CD4-positive, alpha-beta T cell (primary cell): Measurements from ENCODE around the gene NAA11. TPM values are rescaled to one million over a fixed set of nuclear protein-coding genes. Genes with fewer than 3 reads are reported as not detected.
"Not testable (repeated sequence)": the region's sequence is repeated elsewhere in the genome, so short reads cannot be mapped to it uniquely, and the experiment has no call there.

Source experiments
- ATAC-seq: fragments of 200-7000 bp; cut with Tn5 transposase; one replicate; pipeline ENCODE4 v1.10.0; 2022; ENCODE audit warnings: mild to moderate bottlenecking; ENCODE audit not compliant: poor library complexity
- CTCF ChIA-PET: fragments of 350-600 bp; sonication (Branson Sonifier 250); formaldehyde crosslinking; loops from one replicate; lab custom pipeline; 2021; ENCODE audit warnings: antibody characterized with exemption, inconsistent platforms; lab: Charles Lee
- POLR2A ChIA-PET: fragments of 350-600 bp; sonication (Branson Sonifier 250); formaldehyde crosslinking; loops from one replicate; lab custom pipeline; 2021; ENCODE audit warnings: antibody characterized with exemption, inconsistent platforms; lab: Charles Lee
- DNase-seq, 14 experiments: peaks; one replicate each; pipeline ENCODE4 v3.0.0-alpha.2; 2013 to 2020; ENCODE audit warnings: mixed read lengths in 2 of 14
- H3K27ac ChIP-seq, 2 donors: one replicate each; pipeline versions ENCODE4 v1.5.1 to v1.7.0; 2013; ENCODE audit warnings: low read length in 2 of 2, low read depth in 1 of 2, mild to moderate bottlenecking in 1 of 2
- H3K27me3 ChIP-seq, 2 experiments: 1 replicate in 1 of 2; 2 replicates in 1 of 2; pipeline versions ENCODE4 v1.6.1 to v1.7.0; 2013; ENCODE audit warnings: low read length in 2 of 2, control low read depth in 1 of 2, mild to moderate bottlenecking in 1 of 2, moderate library complexity in 1 of 2; ENCODE audit not compliant: insufficient read depth in 2 of 2, control insufficient read depth in 1 of 2
- H3K36me3 ChIP-seq: one replicate; pipeline ENCODE4 v1.6.1; 2013; ENCODE audit warnings: low read length, control low read depth; ENCODE audit not compliant: insufficient read depth
- H3K4me1 ChIP-seq: one replicate; pipeline ENCODE4 v1.6.1; 2013; ENCODE audit warnings: low read length, control low read depth; ENCODE audit not compliant: insufficient read depth
- H3K4me3 ChIP-seq: one replicate; pipeline ENCODE4 v1.5.1; 2013; ENCODE audit warnings: mild to moderate bottlenecking, low read length, moderate library complexity
- H3K9me3 ChIP-seq, 2 experiments: 1 replicate in 1 of 2; 2 replicates in 1 of 2; pipeline versions ENCODE4 v1.6.1 to v1.7.0; 2013; ENCODE audit warnings: low read length in 2 of 2, mild to moderate bottlenecking in 2 of 2, control low read depth in 1 of 2, moderate library complexity in 1 of 2; ENCODE audit not compliant: control insufficient read depth in 1 of 2, insufficient read depth in 1 of 2
- H3K27ac Mint-ChIP-seq: one replicate; pipeline ENCODE4 v1.8.0; 2020; ENCODE audit warnings: mixed read lengths
- H3K27me3 Mint-ChIP-seq: one replicate; pipeline ENCODE4 v1.8.0; 2021; ENCODE audit warnings: mixed read lengths
- H3K36me3 Mint-ChIP-seq: one replicate; pipeline ENCODE4 v1.8.0; 2021; ENCODE audit warnings: low read depth, mixed read lengths
- H3K4me1 Mint-ChIP-seq: one replicate; pipeline ENCODE4 v1.8.0; 2021; ENCODE audit warnings: low read depth, mixed read lengths
- H3K4me3 Mint-ChIP-seq: one replicate; pipeline ENCODE4 v1.8.0; 2020; ENCODE audit warnings: mild to moderate bottlenecking, mixed read lengths
- H3K9me3 Mint-ChIP-seq: one replicate; pipeline ENCODE4 v1.8.0; 2020; ENCODE audit warnings: mixed read lengths
- intact Hi-C, 2 experiments: fragments of 100-400 bp; cut with DNase I in 1 of 2; cut with micrococcal nuclease in 1 of 2; formaldehyde crosslinking; loops; one replicate each; pipeline versions ENCODE4 v1.15.1 to v1.9.0; 2023 to 2025; cut with DNase I, micrococcal nuclease
- total RNA-seq, 174 experiments: library from RNA in 2 of 174; stranded (reverse) in 2 of 174; gene quantifications; one replicate each; pipeline ENCODE4 v1.2.3 and lab custom pipeline; 2021 to 2026
- TF ChIP-seq, protein P1 (sequence below): fragments of 200-600 bp; IDR thresholded peaks from one replicate; pipeline ENCODE4 v1.8.0; 2022; ENCODE audit warnings: antibody characterized with exemption, mild to moderate bottlenecking

The NAA11 gene
- total RNA-seq, 2 experiments from 2014 or later, result not detected

DNA sequence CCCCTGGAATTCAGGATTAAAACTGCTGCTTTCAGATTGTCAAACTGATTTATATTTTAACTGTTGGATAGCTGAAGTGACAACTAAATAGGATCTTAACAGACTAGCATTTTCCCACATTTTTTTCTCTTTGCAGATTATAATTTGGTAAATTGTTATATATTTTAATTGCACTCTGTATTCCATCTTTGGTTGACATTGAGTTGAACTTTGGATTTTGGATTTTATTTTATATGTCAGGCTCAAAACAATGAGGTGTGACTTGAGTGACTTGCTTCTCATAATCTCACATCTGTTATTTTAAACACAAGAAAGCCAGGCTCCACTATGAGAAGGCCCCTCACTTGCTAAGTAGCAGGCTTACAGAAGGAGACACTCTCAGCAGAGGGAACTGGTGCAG is 38.1 kb downstream of the NAA11 start:
- TF ChIP-seq, protein P1, sequence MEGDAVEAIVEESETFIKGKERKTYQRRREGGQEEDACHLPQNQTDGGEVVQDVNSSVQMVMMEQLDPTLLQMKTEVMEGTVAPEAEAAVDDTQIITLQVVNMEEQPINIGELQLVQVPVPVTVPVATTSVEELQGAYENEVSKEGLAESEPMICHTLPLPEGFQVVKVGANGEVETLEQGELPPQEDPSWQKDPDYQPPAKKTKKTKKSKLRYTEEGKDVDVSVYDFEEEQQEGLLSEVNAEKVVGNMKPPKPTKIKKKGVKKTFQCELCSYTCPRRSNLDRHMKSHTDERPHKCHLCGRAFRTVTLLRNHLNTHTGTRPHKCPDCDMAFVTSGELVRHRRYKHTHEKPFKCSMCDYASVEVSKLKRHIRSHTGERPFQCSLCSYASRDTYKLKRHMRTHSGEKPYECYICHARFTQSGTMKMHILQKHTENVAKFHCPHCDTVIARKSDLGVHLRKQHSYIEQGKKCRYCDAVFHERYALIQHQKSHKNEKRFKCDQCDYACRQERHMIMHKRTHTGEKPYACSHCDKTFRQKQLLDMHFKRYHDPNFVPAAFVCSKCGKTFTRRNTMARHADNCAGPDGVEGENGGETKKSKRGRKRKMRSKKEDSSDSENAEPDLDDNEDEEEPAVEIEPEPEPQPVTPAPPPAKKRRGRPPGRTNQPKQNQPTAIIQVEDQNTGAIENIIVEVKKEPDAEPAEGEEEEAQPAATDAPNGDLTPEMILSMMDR, result no peak
- H3K4me1 Mint-ChIP-seq, result no peaks in the 10 kb centered on the region
- no peaks in the 10 kb centered on the region for H3K9me3 Mint-ChIP-seq
- ATAC-seq, result no peak
- CTCF ChIA-PET, result no interaction called here
- Histone ChIP-seq H3K9me3 (no peaks in the 10 kb centered on the region), H3K27ac (no peak overlapping the region), H3K4me1 (no peaks in the 10 kb centered on the region), H3K4me3 (no peak overlapping the region), H3K27me3 (no peaks in the 10 kb centered on the region), H3K36me3 (no peaks in the 10 kb centered on the region)
- no peak for DNase-seq
- intact Hi-C loops, result no loop called here
- no peaks in the 10 kb centered on the region for H3K36me3 Mint-ChIP-seq
- H3K4me3 Mint-ChIP-seq, result no peak overlapping the region
- H3K27me3 Mint-ChIP-seq, result no peaks in the 10 kb centered on the region
- H3K27ac Mint-ChIP-seq, result no peak overlapping the region
- POLR2A ChIA-PET, result no interaction called here

DNA sequence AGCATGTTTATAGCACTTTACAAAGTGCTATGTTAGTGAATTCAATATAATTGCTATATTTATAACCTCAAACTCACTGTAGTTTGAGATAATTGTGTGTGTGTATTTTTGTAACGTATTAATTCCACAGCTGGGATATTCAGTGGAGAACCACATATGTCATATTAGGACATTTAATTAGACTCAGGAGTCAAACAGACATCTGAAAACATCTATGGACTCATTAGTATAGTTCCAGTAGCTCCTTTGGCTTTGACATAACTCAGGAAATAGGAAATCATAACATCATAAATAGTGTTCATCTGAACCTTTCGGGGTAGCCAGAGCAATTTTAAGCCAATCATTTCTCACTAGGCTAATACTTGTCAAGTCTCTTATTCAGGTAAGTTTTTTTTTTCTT is 38.8 kb downstream of the NAA11 start:
- CTCF ChIA-PET, result no interaction called here
- no peaks in the 10 kb centered on the region for H3K36me3 Mint-ChIP-seq
- H3K4me1 Mint-ChIP-seq, result no peaks in the 10 kb centered on the region
- no peaks in the 10 kb centered on the region for H3K36me3 ChIP-seq
- H3K27me3 ChIP-seq, result no peaks in the 10 kb centered on the region
- POLR2A ChIA-PET, result no interaction called here
- intact Hi-C loops, result no loop called here
- no peak overlapping the region for H3K4me3 Mint-ChIP-seq
- no peak overlapping the region for H3K4me3 ChIP-seq
- DNase-seq (no peak), ATAC-seq (no peak)
- no peak overlapping the region for H3K27ac ChIP-seq
- no peaks in the 10 kb centered on the region for H3K9me3 Mint-ChIP-seq
- H3K27ac Mint-ChIP-seq, result no peak overlapping the region
- no peaks in the 10 kb centered on the region for H3K27me3 Mint-ChIP-seq
- TF ChIP-seq, protein P1, result no peak
- no peaks in the 10 kb centered on the region for H3K9me3 ChIP-seq
- H3K4me1 ChIP-seq, result no peaks in the 10 kb centered on the region

DNA sequence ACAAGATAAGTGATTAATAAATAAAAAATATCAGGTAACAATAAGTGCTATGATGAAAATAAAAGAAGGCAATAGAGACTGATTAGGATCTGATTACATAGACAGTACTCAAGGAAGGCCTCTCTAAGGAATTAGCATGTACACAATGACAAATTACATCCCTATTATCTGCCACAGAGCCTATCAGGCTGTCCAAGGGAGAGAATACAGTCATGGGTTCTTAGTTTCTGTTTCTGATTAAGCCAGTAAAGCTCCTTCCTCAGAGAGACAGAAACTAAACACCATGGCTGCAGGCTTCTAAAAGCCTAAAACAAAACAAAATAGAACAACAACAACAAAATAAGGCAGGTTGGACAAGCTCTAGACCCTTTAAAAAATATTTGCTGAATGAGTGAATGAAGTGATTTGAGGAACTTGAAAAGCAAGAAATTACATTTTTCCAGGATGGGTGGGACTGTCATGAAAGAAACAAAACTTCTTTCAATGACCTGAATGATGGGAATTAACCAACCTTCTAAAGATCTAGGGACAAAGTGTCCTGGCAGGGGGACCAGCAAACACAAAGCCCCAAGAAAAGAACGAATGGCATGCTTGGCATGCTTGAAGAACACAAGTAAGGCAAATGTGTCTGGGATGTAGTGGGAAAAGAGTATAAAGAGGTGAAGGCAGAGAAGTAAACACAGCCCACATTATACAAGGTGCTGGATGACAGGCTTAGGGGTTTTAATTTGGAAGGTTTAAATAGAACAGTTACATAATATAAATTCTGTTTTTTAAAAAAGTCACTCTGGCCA is 44.1 kb downstream of the NAA11 start:
- ChIA-PET CTCF (no interaction called here), POLR2A (no interaction called here)
- no peaks in the 10 kb centered on the region for H3K9me3 Mint-ChIP-seq
- no peak overlapping the region for H3K4me3 Mint-ChIP-seq
- TF ChIP-seq, protein P1, result no peak
- intact Hi-C loops, result no loop called here
- Histone ChIP-seq H3K9me3 (no peaks in the 10 kb centered on the region), H3K27ac (no peak overlapping the region), H3K4me3 (no peak overlapping the region), H3K4me1 (no peaks in the 10 kb centered on the region), H3K27me3 (no peaks in the 10 kb centered on the region), H3K36me3 (no peaks in the 10 kb centered on the region)
- H3K36me3 Mint-ChIP-seq, result no peaks in the 10 kb centered on the region
- DNase-seq (no peak), ATAC-seq (no peak)
- no peak overlapping the region for H3K27ac Mint-ChIP-seq
- H3K27me3 Mint-ChIP-seq, result no peaks in the 10 kb centered on the region
- H3K4me1 Mint-ChIP-seq, result no peaks in the 10 kb centered on the region

DNA sequence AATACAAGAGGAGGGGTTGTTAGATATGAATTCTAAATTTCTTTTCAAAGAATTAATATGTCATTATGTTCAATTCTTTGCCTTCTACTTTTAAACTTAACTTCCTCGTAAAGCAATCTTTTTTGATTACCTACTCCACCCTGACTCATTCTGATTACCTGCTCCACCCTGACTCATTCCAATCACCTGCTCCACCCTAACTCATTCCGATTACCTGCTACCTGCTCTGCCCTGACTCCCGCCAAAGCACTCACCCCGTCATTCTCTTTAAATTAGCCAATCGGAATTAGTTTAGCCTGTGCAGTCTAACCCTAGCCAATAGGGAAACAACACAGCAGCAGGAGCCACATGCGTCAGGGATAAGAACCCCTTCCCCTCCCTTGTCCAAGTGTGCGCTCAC is 48.4 kb downstream of the NAA11 start:
- H3K4me1 Mint-ChIP-seq, POLR2A ChIA-PET, H3K36me3 Mint-ChIP-seq, H3K27ac Mint-ChIP-seq, H3K4me1 ChIP-seq, H3K9me3 Mint-ChIP-seq, H3K27ac ChIP-seq, H3K36me3 ChIP-seq, H3K27me3 Mint-ChIP-seq, DNase-seq, H3K9me3 ChIP-seq, H3K27me3 ChIP-seq, ATAC-seq, H3K4me3 ChIP-seq, CTCF ChIA-PET, H3K4me3 Mint-ChIP-seq, intact Hi-C loops: not testable (repeated sequence)
